Measurements from ENCODE around the gene STUB1. TPM values are rescaled to one million over a fixed set of nuclear protein-coding genes. Genes with fewer than 3 reads are reported as not detected.

STUB1 gene
- polyA plus RNA-seq (2011; rRNA removed), result 88.8 and 109 TPM in 2 replicates
- polyA minus RNA-seq (2011; rRNA and poly(A)+ RNA removed), result 25.4 and 34.7 TPM in 2 replicates

- CTCF ChIA-PET, result no interaction called here
- POLR2A ChIA-PET, result interaction anchor here (0.8 to 1.6 kb wide), 3 partner anchors 10 to 13 kb away, joined by 4 to 10 read pairs (median 4); partner anchors contain the start of gene WDR24
Measured at GRCh38 chr16:679814-680624, at the start of gene STUB1. Gene STUB1, plus strand, starts transcription at chr16:680410. Its CDS starts 116 bp downstream, at chr16:680526.

GRCh38 chr16:630815-631405 is 49.3 kb upstream of the STUB1 start, which contains the start of gene WFIKKN1:
Gene WFIKKN1, plus strand, starts transcription at chr16:630985. Its CDS starts 269 bp downstream, at chr16:631254.
- H3K4me3 ChIP-seq (ENCODE audit: low read depth, low read length), result no peak within 1 kb of the TSS
- CTCF ChIA-PET, result no interaction called here
- no peak within 1 kb of the TSS for H3K27ac ChIP-seq (ENCODE audit: low read depth, low read length)
- peaks cover 10% of the 10 kb centered on the region; the same call in 1 of the 2 replicates for H3K9me3 ChIP-seq (ENCODE audit: control insufficient read depth, insufficient read depth, low read length)
- POLR2A ChIA-PET, result interaction anchor here (0.6 kb wide), 2 partner anchors 219 to 1642 kb away, joined by 4 to 5 read pairs; no protein-coding TSS in a partner anchor
- TF ChIP-seq CTCF (IDR thresholded peaks at IDR 0.05; ENCODE audit: low read depth, low read length), result no peak
- H3K27me3 ChIP-seq (ENCODE audit: control insufficient read depth, insufficient read depth, low read length), result no peaks in the 10 kb centered on the region
- no peak for DNase-seq (ENCODE audit: low read depth, low spot score)

More at GRCh38 chr16:679814-680624, at the start of gene STUB1:
- Histone ChIP-seq H3K27ac (ENCODE audit: low read depth, low read length) (peak within 1 kb of the TSS; percentile 82), H3K27me3 (ENCODE audit: control insufficient read depth, insufficient read depth, low read length) (no peaks in the 10 kb centered on the region), H3K4me3 (ENCODE audit: low read depth, low read length) (peak within 1 kb of the TSS; percentile 73), H3K9me3 (ENCODE audit: control insufficient read depth, insufficient read depth, low read length) (peaks cover 10% of the 10 kb centered on the region; the same call in 1 of the 2 replicates)
- peak; percentile 54 for DNase-seq (ENCODE audit: low read depth, low spot score)
- no peak for TF ChIP-seq CTCF (IDR thresholded peaks at IDR 0.05; ENCODE audit: low read depth, low read length)

DNA sequence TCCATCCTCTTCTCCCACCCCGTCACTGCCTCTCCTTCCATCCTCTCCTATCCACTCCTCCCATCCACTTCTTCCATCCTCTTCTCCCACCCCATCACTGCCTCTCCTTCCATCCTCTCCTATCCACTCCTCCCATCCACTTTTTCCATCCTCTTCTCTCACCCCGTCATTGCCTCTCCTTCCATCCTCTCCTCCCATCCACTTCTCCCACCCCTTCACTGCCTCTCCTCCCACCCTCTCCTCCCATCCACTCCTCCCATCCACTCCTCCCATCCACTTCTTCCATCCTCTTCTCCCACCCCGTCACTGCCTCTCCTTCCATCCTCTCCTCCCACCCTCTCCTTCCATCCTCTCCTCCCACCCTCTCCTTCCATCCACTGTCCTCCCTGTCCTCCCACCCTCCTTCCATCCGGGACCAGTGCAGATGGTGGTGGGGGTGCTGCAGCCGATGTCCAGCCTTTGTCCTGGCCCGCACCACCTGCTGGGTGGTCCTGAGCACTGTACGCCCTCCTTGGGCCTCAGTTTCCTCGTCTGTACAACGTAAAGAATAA is 48.3 kb upstream of the STUB1 start:
- no peak overlapping the region for H3K27ac ChIP-seq (ENCODE audit: low read depth, low read length)
- H3K9me3 ChIP-seq (ENCODE audit: control insufficient read depth, insufficient read depth, low read length), result peaks cover 10% of the 10 kb centered on the region; the same call in 1 of the 2 replicates
- TF ChIP-seq CTCF (IDR thresholded peaks at IDR 0.05; ENCODE audit: low read depth, low read length), result no peak
- ChIA-PET POLR2A (no interaction called here), CTCF (no interaction called here)
- DNase-seq (ENCODE audit: low read depth, low spot score), result no peak
- no peaks in the 10 kb centered on the region for H3K27me3 ChIP-seq (ENCODE audit: control insufficient read depth, insufficient read depth, low read length)
- H3K4me3 ChIP-seq (ENCODE audit: low read depth, low read length), result no peak overlapping the region

- H3K27me3 ChIP-seq (ENCODE audit: control insufficient read depth, insufficient read depth, low read length), result no peaks in the 10 kb centered on the region
Measured at GRCh38 chr16:632486-633335, 47.5 kb upstream of the STUB1 start.

More at GRCh38 chr16:632486-633335, 47.5 kb upstream of the STUB1 start:
- Histone ChIP-seq H3K4me3 (ENCODE audit: low read depth, low read length) (no peak overlapping the region), H3K27ac (ENCODE audit: low read depth, low read length) (no peak overlapping the region), H3K9me3 (ENCODE audit: control insufficient read depth, insufficient read depth, low read length) (peaks cover 3% of the 10 kb centered on the region; the same call in 1 of the 2 replicates)
- ChIA-PET POLR2A (no interaction called here), CTCF (no interaction called here)
- no peak for DNase-seq (ENCODE audit: low read depth, low spot score)
- no peak for TF ChIP-seq CTCF (IDR thresholded peaks at IDR 0.05; ENCODE audit: low read depth, low read length)

Data from AG04450 (cell line).